Smooth muscle cell (in vitro differentiated cells): ENCODE results near the gene DENND4C. TPM values are rescaled to one million over a fixed set of nuclear protein-coding genes. Genes with fewer than 3 reads are reported as not detected.
"Not testable (repeated sequence)": the region's sequence is repeated elsewhere in the genome, so short reads cannot be mapped to it uniquely, and the experiment has no call there.

Experiments used
- DNase-seq: peaks from one replicate; lab custom pipeline; 2025; ENCODE audit not compliant: unreplicated experiment; lab: John Stamatoyannopoulos, UW
- H2AFZ ChIP-seq: fragments of 200-600 bp; sonication (generic); 2 replicates; pipeline ENCODE4 v1.6.0; 2016; ENCODE audit warnings: antibody characterized with exemption, low read depth, mild to moderate bottlenecking
- H3F3A ChIP-seq: fragments of 200-600 bp; sonication (generic); 2 replicates; pipeline ENCODE4 v1.6.0; 2017; ENCODE audit warnings: antibody characterized with exemption, low read depth
- H3K27ac ChIP-seq: fragments of 200-600 bp; sonication (generic); 2 replicates; pipeline ENCODE4 v1.5.1; 2016; ENCODE audit warnings: low read depth, mild to moderate bottlenecking
- H3K27me3 ChIP-seq: fragments of 200-600 bp; sonication (generic); 2 replicates; pipeline ENCODE4 v1.6.1; 2016; ENCODE audit warnings: low read depth, mild to moderate bottlenecking
- H3K36me3 ChIP-seq: fragments of 200-600 bp; sonication (generic); 2 replicates; pipeline ENCODE4 v1.5.1; 2016; ENCODE audit warnings: low read depth
- H3K4me1 ChIP-seq: fragments of 200-600 bp; sonication (generic); 2 replicates; pipeline ENCODE4 v1.5.1; 2016; ENCODE audit warnings: low read depth
- H3K4me2 ChIP-seq: fragments of 200-600 bp; sonication (generic); 2 replicates; pipeline ENCODE4 v1.6.0; 2016; ENCODE audit warnings: mild to moderate bottlenecking
- H3K4me3 ChIP-seq: fragments of 200-600 bp; sonication (generic); 2 replicates; pipeline ENCODE4 v1.5.1; 2016; ENCODE audit warnings: mild to moderate bottlenecking
- H3K79me2 ChIP-seq: fragments of 200-600 bp; sonication (generic); 2 replicates; pipeline ENCODE4 v1.6.0; 2016; ENCODE audit warnings: low read depth, mild to moderate bottlenecking
- H3K9ac ChIP-seq: fragments of 200-600 bp; sonication (generic); 2 replicates; pipeline ENCODE4 v1.6.0; 2016; ENCODE audit warnings: low read depth
- H3K9me3 ChIP-seq: fragments of 200-600 bp; sonication (generic); replicated peaks from 2 replicates; pipeline ENCODE4 v1.5.1; 2016; ENCODE audit warnings: low read depth
- H4K20me1 ChIP-seq: fragments of 200-600 bp; sonication (generic); 2 replicates; pipeline ENCODE4 v1.6.0; 2016; ENCODE audit warnings: low read depth
- CTCF ChIP-seq: fragments of 200-600 bp; sonication (generic); IDR thresholded peaks from 2 replicates; pipeline ENCODE4 v1.5.1; 2017; ENCODE audit warnings: borderline replicate concordance, mild to moderate bottlenecking, antibody characterized with exemption; ENCODE audit not compliant: insufficient read depth, poor library complexity, severe bottlenecking
- WGBS: methylation state at CpG from one replicate; pipeline ENCODE4 v1.1.7; 2016; ENCODE audit warnings: low lambda C conversion rate; 5-methylcytosine and 5-hydroxymethylcytosine counted together
- polyA plus RNA-seq: library from polyadenylated mRNA; unstranded; fragments of >200 nt; fragmentation: Nextera tagmentation; extraction: Ambion mirVana; gene quantifications from 2 replicates; pipeline ENCODE4 v1.2.1, GENCODE V29; 2016
- total RNA-seq: library from RNA; depleted of rRNA; stranded (reverse); fragments of >200 nt; gene quantifications from 2 replicates; pipeline ENCODE4 v1.2.3, GENCODE V29; 2014

Gene DENND4C
- total and polyA plus RNA-seq, 2 experiments from 2014 or later, result 4.0 to 24.8 TPM

DNA sequence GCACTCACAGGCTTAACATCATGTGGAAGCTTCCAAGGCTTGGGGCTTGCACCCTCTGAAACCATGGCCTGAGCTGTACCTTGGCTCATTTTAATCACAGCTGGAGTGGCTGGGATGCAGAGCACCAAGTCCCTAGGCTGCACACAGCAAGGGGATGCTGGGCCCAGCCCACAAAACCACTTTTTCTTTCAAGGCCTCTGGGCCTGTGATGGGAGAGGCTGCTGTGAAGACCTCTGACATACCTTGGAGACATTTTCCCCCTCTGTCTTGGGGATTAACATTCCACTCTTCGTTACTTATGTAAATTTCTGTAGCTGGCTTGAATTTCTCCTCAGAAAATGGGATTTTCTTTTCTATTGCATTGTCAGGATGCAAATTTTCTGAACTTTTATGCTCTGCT is 20.7 kb downstream of the DENND4C start:
- H4K20me1 ChIP-seq, result peaks cover 94% of the 10 kb centered on the region
- not testable (repeated sequence) for H2AFZ ChIP-seq, H3K27ac ChIP-seq, H3K27me3 ChIP-seq, H3K4me1 ChIP-seq, H3K9ac ChIP-seq, H3K4me2 ChIP-seq, DNase-seq, H3K9me3 ChIP-seq, H3K4me3 ChIP-seq, H3K36me3 ChIP-seq, H3F3A ChIP-seq
- 54% methylated on average over 1 of the region's 1 CpG for WGBS
- peaks cover 85% of the 10 kb centered on the region for H3K79me2 ChIP-seq

GRCh38 chr9:19251622-19252021 is 21.1 kb downstream of the DENND4C start:
- Histone ChIP-seq H4K20me1 (peaks cover 93% of the 10 kb centered on the region), H3K79me2 (peaks cover 81% of the 10 kb centered on the region)
- H3K4me1 ChIP-seq, H3K9ac ChIP-seq, H3K36me3 ChIP-seq, H3K9me3 ChIP-seq, H3K4me3 ChIP-seq, H3K4me2 ChIP-seq, H3K27me3 ChIP-seq, H3F3A ChIP-seq, H3K27ac ChIP-seq, H2AFZ ChIP-seq, DNase-seq: not testable (repeated sequence)
- WGBS, result 82% methylated on average over 5 of the region's 5 CpGs

- Histone ChIP-seq H3K79me2 (peaks cover 75% of the 10 kb centered on the region), H3K36me3 (no peaks in the 10 kb centered on the region), H3K27ac (no peak overlapping the region), H3K9me3 (no peaks in the 10 kb centered on the region), H3K4me1 (no peaks in the 10 kb centered on the region), H4K20me1 (peaks cover 93% of the 10 kb centered on the region), H3F3A (no peaks in the 10 kb centered on the region), H3K4me2 (no peak overlapping the region), H2AFZ (no peak overlapping the region), H3K27me3 (no peaks in the 10 kb centered on the region), H3K9ac (no peak overlapping the region), H3K4me3 (no peak overlapping the region)
- no peak for TF ChIP-seq CTCF
- no peak for DNase-seq
- 84% methylated on average over 7 of the region's 7 CpGs for WGBS
Measured at GRCh38 chr9:19252174-19252884, 21.8 kb downstream of the DENND4C start.

DNA sequence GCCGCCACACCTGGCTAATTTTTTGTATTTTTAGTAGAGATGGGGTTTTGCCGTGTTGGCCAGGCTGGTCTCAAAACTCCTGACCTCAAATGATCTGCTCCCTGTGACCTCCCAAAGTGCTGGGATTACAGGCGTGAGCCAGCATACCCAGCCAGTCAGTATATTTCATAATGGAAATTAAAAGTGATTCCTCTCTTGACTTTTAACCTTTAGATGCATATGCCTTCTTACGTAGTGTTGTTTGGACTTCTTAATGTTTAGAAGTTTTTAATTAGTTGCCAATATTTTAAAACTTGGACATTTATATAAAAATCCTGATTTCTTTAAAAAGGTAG is 22.4 kb downstream of the DENND4C start:
- H3K79me2 ChIP-seq, result peaks cover 70% of the 10 kb centered on the region
- no peaks in the 10 kb centered on the region for H3K4me1 ChIP-seq
- H3K9me3 ChIP-seq, result no peaks in the 10 kb centered on the region
- H3K4me2 ChIP-seq, result no peak overlapping the region
- peaks cover 92% of the 10 kb centered on the region for H4K20me1 ChIP-seq
- 84% methylated on average over 4 of the region's 4 CpGs for WGBS
- TF ChIP-seq CTCF, result no peak
- no peak overlapping the region for H3K27ac ChIP-seq
- no peak for DNase-seq
- H3K36me3 ChIP-seq, result no peaks in the 10 kb centered on the region
- no peak overlapping the region for H2AFZ ChIP-seq
- H3K27me3 ChIP-seq, result no peaks in the 10 kb centered on the region
- no peaks in the 10 kb centered on the region for H3F3A ChIP-seq
- no peak overlapping the region for H3K9ac ChIP-seq
- no peak overlapping the region for H3K4me3 ChIP-seq

GRCh38 chr9:19255112-19255511 is 24.6 kb downstream of the DENND4C start:
- Histone ChIP-seq H3K27me3 (no peaks in the 10 kb centered on the region), H3K9ac (no peak overlapping the region), H2AFZ (no peak overlapping the region), H3K27ac (no peak overlapping the region), H3K9me3 (no peaks in the 10 kb centered on the region), H3K36me3 (no peaks in the 10 kb centered on the region), H3F3A (no peaks in the 10 kb centered on the region), H3K4me1 (no peaks in the 10 kb centered on the region), H3K4me3 (no peak overlapping the region), H3K4me2 (no peak overlapping the region), H3K79me2 (peaks cover 69% of the 10 kb centered on the region), H4K20me1 (peaks cover 87% of the 10 kb centered on the region)
- TF ChIP-seq CTCF, result no peak
- DNase-seq, result no peak
- WGBS, result 100% methylated on average over 2 of the region's 2 CpGs
